Measurements from ENCODE around the gene FOXP2. TPM values are rescaled to one million over a fixed set of nuclear protein-coding genes. Genes with fewer than 3 reads are reported as not detected.

Gene FOXP2
- total RNA-seq, 2 experiments from 2014 or later: not detected

- POLR2A ChIA-PET: no interaction called here
- ATAC-seq (ENCODE audit: low read depth): no peak
- H3K9me3 Mint-ChIP-seq: no peaks in the 10 kb centered on the region
These were observed 857 bp upstream of the FOXP2 start for GRCh38 chr7:114413761-114414155.

GRCh38 chr7:114415064-114415989 is 712 bp downstream of the FOXP2 start:
- H3K9me3 Mint-ChIP-seq: no peaks in the 10 kb centered on the region
- no peak overlapping the region for H3K27ac Mint-ChIP-seq
- POLR2A ChIA-PET: no interaction called here
- no peak overlapping the region for H3K4me3 Mint-ChIP-seq
- no peak for ATAC-seq (ENCODE audit: low read depth)
- no peaks in the 10 kb centered on the region for H3K36me3 Mint-ChIP-seq
- no peaks in the 10 kb centered on the region for H3K27me3 Mint-ChIP-seq
- no peaks in the 10 kb centered on the region for H3K4me1 Mint-ChIP-seq
- no peak for DNase-seq

More at GRCh38 chr7:114413761-114414155, 857 bp upstream of the FOXP2 start:
- H3K27ac Mint-ChIP-seq: no peak overlapping the region
- no peaks in the 10 kb centered on the region for H3K36me3 Mint-ChIP-seq
- H3K27me3 Mint-ChIP-seq: no peaks in the 10 kb centered on the region
- no peak overlapping the region for H3K4me3 Mint-ChIP-seq
- DNase-seq: no peak
- H3K4me1 Mint-ChIP-seq: no peaks in the 10 kb centered on the region

GRCh38 chr7:114416129-114416990 is 1.7 kb downstream of the FOXP2 start:
- Mint-ChIP-seq H3K4me1 (no peaks in the 10 kb centered on the region), H3K36me3 (no peaks in the 10 kb centered on the region), H3K27me3 (no peaks in the 10 kb centered on the region), H3K9me3 (no peaks in the 10 kb centered on the region), H3K27ac (no peak overlapping the region), H3K4me3 (no peak overlapping the region)
- DNase-seq (no peak), ATAC-seq (ENCODE audit: low read depth) (no peak)
- POLR2A ChIA-PET: no interaction called here

- POLR2A ChIA-PET: no interaction called here
- Mint-ChIP-seq H3K36me3 (no peaks in the 10 kb centered on the region), H3K4me3 (no peak overlapping the region), H3K27ac (no peak overlapping the region), H3K4me1 (no peaks in the 10 kb centered on the region), H3K27me3 (no peaks in the 10 kb centered on the region), H3K9me3 (no peaks in the 10 kb centered on the region)
- ATAC-seq (ENCODE audit: low read depth) (no peak), DNase-seq (no peak)
These were observed 2.7 kb downstream of the FOXP2 start for GRCh38 chr7:114417290-114417689.

GRCh38 chr7:114418117-114418516 is 3.5 kb downstream of the FOXP2 start:
- no peak overlapping the region for H3K27ac Mint-ChIP-seq

GRCh38 chr7:114419441-114420272 is 5.0 kb downstream of the FOXP2 start:
- Mint-ChIP-seq H3K4me3 (no peak overlapping the region), H3K27ac (no peak overlapping the region), H3K4me1 (no peaks in the 10 kb centered on the region), H3K36me3 (no peaks in the 10 kb centered on the region), H3K27me3 (no peaks in the 10 kb centered on the region), H3K9me3 (no peaks in the 10 kb centered on the region)
- ATAC-seq (ENCODE audit: low read depth) (no peak), DNase-seq (no peak)
- POLR2A ChIA-PET: no interaction called here

More at GRCh38 chr7:114418117-114418516, 3.5 kb downstream of the FOXP2 start:
- ATAC-seq (ENCODE audit: low read depth): no peak
- Mint-ChIP-seq H3K27me3 (no peaks in the 10 kb centered on the region), H3K9me3 (no peaks in the 10 kb centered on the region), H3K4me1 (no peaks in the 10 kb centered on the region), H3K36me3 (no peaks in the 10 kb centered on the region), H3K4me3 (no peak overlapping the region)
- POLR2A ChIA-PET: no interaction called here
- DNase-seq: no peak

- Mint-ChIP-seq H3K4me3 (no peak overlapping the region), H3K27me3 (no peaks in the 10 kb centered on the region)
These were observed 8.2 kb downstream of the FOXP2 start for GRCh38 chr7:114422507-114423501.

GRCh38 chr7:114426382-114426781 is 11.8 kb downstream of the FOXP2 start:
- ATAC-seq (ENCODE audit: low read depth) (no peak), DNase-seq (no peak)
- no peaks in the 10 kb centered on the region for H3K9me3 Mint-ChIP-seq
- no peak overlapping the region for H3K4me3 Mint-ChIP-seq
- POLR2A ChIA-PET: no interaction called here
- no peak overlapping the region for H3K27ac Mint-ChIP-seq
- H3K36me3 Mint-ChIP-seq: no peaks in the 10 kb centered on the region
- H3K27me3 Mint-ChIP-seq: no peaks in the 10 kb centered on the region
- H3K4me1 Mint-ChIP-seq: no peaks in the 10 kb centered on the region

More at GRCh38 chr7:114422507-114423501, 8.2 kb downstream of the FOXP2 start:
- no peaks in the 10 kb centered on the region for H3K36me3 Mint-ChIP-seq
- H3K9me3 Mint-ChIP-seq: no peaks in the 10 kb centered on the region
- POLR2A ChIA-PET: no interaction called here
- H3K4me1 Mint-ChIP-seq: no peaks in the 10 kb centered on the region
- DNase-seq (no peak), ATAC-seq (ENCODE audit: low read depth) (no peak)
- no peak overlapping the region for H3K27ac Mint-ChIP-seq

- no peaks in the 10 kb centered on the region for H3K9me3 Mint-ChIP-seq
- POLR2A ChIA-PET: no interaction called here
- no peaks in the 10 kb centered on the region for H3K27me3 Mint-ChIP-seq
- no peaks in the 10 kb centered on the region for H3K36me3 Mint-ChIP-seq
- H3K4me1 Mint-ChIP-seq: no peaks in the 10 kb centered on the region
- H3K4me3 Mint-ChIP-seq: no peak overlapping the region
- H3K27ac Mint-ChIP-seq: no peak overlapping the region
- ATAC-seq (ENCODE audit: low read depth) (no peak), DNase-seq (no peak)
These were observed 12.2 kb downstream of the FOXP2 start for GRCh38 chr7:114426824-114427223.

GRCh38 chr7:114428211-114428610 is 13.6 kb downstream of the FOXP2 start:
- POLR2A ChIA-PET: no interaction called here
- no peak overlapping the region for H3K4me3 Mint-ChIP-seq

GRCh38 chr7:114431189-114431588 is 16.6 kb downstream of the FOXP2 start:
- DNase-seq: no peak
- no peak for ATAC-seq (ENCODE audit: low read depth)
- Mint-ChIP-seq H3K27me3 (no peaks in the 10 kb centered on the region), H3K27ac (no peak overlapping the region), H3K4me1 (no peaks in the 10 kb centered on the region), H3K4me3 (no peak overlapping the region), H3K9me3 (no peaks in the 10 kb centered on the region), H3K36me3 (no peaks in the 10 kb centered on the region)
- POLR2A ChIA-PET: no interaction called here

More at GRCh38 chr7:114428211-114428610, 13.6 kb downstream of the FOXP2 start:
- H3K27me3 Mint-ChIP-seq: no peaks in the 10 kb centered on the region
- no peak overlapping the region for H3K27ac Mint-ChIP-seq
- no peaks in the 10 kb centered on the region for H3K4me1 Mint-ChIP-seq
- DNase-seq (no peak), ATAC-seq (ENCODE audit: low read depth) (no peak)
- H3K9me3 Mint-ChIP-seq: no peaks in the 10 kb centered on the region
- H3K36me3 Mint-ChIP-seq: no peaks in the 10 kb centered on the region

GRCh38 chr7:114432061-114432460 is 17.4 kb downstream of the FOXP2 start:
- ATAC-seq (ENCODE audit: low read depth) (no peak), DNase-seq (no peak)
- Mint-ChIP-seq H3K27me3 (no peaks in the 10 kb centered on the region), H3K9me3 (no peaks in the 10 kb centered on the region), H3K36me3 (no peaks in the 10 kb centered on the region), H3K27ac (no peak overlapping the region), H3K4me3 (no peak overlapping the region), H3K4me1 (no peaks in the 10 kb centered on the region)
- POLR2A ChIA-PET: no interaction called here
